Activated T-cell treated with anti-CD3 and anti-CD28 coated beads for 24 hours (primary cell): ENCODE measurements around the gene ZNF135.

Experiments used
- DNase-seq: peaks from one replicate; pipeline ENCODE4 v3.0.0-alpha.2; 2020; ENCODE audit warnings: low read depth

Gene ZNF135

DNA sequence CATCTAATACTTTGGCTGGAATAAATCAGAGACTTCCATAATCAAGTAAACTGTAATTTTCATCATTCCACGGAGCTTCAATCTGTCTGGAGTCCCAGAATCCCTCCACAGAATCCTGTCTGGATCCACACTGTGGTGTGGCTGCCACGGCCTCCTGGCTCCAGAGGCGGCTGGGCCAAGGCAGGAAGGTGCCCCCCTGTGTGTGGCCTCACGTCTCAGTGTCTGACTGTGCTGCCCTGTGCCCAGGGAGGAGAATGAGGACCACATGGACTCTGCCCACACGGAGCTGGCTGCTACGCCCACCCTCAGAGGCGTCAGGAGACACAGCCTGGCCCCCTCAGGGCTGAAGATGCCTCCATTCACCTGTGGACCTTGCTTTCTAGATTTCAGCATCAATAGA, 12.2 kb upstream of the ZNF135 start:
- no peak for DNase-seq

DNA sequence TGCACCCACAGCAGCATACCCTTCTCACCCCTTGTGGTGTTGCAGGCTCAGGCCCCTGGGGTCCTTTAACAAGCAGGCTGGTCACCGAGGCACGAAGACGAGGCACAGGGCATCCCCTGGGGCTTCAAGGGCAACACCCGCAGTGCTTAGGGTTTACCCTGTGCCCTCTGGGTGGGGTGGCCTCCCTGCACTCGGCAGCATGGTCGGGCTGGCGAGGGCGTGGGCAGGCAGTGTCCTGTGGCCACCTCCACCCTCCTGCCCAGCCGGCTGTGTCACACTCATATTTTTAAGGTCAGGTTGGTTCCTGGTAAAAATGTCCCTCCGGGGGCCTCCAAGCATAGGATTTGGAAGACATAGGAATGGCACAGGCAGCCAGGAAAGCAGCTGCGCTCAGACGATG, 11.4 kb upstream of the ZNF135 start:
- DNase-seq: no peak

DNA sequence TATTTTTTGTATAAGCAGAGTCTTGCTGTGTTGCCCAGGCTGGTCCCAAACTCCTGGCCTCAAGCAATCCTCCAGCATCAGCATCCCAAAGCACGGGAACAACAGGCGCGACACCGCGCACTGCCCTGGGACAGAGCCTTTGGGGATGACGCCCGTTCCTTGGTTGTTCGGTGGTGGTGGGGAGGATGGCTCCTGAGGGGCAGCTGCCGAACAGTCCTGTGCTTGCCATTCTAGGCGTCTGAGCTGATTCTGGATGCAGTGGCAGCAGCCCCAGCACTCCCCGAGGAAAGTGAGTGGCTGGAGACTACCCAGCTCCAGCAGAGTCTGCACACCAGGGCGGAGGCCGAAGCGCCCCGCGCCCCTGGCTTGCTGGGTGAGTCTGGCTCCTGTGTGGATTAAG, 6.8 kb upstream of the ZNF135 start:
- no peak for DNase-seq

GRCh38 chr19:58053480-58054156, 5.5 kb upstream of the ZNF135 start:
- DNase-seq: no peak

DNA sequence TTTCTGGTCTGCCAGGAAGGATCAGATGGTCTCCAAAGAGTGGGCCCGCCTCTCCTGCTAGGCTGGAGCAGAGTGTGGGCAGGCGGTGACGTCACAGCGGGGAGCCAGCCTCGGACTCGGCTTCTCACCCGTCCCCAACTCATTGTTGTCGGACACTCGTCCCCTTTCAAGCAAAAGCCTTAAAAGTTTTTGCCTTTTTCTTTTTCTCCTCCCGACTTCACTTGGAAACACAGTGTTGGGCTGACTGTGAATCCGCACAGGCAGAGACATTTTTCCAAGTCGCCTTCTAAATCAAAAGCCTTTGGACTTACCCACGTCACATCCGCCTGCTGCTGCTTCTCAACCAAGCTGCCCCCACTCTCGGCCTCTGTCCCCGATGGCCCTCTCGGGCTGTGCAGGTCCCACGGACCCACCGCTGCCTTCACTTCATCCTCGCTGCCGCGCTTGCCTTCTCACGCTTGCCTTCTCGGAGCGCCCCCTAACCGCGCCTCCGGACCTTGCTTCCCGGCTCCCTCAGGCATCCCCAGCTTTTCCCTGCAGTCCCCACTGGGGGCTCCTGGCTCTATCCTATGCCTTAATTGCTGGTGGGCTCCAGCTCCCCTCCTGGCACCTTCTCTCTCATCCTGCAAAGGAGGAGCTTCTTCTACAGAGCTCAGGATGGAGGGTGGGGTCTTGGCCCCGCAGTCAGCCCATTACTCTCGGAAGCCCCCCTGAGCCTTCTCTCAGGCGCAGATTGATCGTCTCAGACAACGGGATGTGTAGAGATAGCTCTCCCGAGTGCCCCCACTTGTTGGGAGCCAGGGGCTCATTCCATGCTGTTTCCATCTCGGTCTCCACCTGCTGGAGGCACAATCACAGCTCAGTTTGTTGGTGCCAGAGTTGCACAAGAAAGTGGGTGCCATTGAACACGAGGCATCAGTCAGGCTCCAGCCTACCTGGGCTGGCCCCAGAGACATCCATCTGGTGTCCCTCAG, 3.9 kb upstream of the ZNF135 start:
- no peak for DNase-seq

GRCh38 chr19:58056261-58056660, 2.8 kb upstream of the ZNF135 start:
- no peak for DNase-seq

- DNase-seq: no peak
Observed at GRCh38 chr19:58056861-58057260, 2.2 kb upstream of the ZNF135 start.

DNA sequence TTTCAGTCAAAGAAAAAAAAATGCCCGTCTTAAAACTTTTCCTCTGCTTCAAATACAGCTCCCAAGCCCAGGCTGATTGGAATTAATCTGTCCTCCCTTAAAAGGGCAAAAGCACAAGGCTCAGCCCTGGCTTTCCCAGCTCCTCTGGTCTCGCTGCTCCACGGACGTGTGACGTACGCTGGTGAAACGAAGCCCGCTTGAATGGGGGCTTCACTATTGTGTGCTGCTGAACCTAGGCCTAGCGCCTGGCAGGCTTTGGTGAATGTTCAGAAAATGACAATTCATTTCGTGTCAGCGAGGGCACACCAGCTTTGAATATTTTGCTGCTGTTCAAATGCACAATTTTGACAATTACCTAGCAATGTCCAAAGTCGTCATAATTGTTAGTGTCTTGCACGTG, 615 bp upstream of the ZNF135 start:
- DNase-seq: no peak

- DNase-seq: no peak
Observed at GRCh38 chr19:58059671-58060078, 593 bp downstream of the ZNF135 start.

- DNase-seq: no peak
Observed at GRCh38 chr19:58060231-58060630, 1.1 kb downstream of the ZNF135 start.

DNA sequence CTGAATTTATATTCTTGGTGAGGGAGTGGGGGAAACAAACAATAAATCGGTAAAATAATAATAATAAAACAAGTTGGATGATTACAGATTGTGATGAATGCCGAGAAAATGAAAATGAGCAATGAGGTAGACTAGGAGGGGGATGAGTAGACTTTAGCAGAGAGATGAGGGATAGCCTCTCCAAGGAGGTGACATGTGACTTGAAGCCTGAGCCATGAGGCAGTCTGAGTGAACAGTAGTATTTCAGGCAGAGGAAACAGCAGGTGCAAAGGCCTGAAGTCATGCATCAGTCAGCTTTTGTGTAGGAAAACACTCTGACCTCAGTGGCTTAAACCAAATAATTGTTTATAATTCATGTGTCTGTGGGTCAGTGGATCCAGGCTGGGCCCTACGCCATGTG, 4.6 kb downstream of the ZNF135 start:
- no peak for DNase-seq

DNA sequence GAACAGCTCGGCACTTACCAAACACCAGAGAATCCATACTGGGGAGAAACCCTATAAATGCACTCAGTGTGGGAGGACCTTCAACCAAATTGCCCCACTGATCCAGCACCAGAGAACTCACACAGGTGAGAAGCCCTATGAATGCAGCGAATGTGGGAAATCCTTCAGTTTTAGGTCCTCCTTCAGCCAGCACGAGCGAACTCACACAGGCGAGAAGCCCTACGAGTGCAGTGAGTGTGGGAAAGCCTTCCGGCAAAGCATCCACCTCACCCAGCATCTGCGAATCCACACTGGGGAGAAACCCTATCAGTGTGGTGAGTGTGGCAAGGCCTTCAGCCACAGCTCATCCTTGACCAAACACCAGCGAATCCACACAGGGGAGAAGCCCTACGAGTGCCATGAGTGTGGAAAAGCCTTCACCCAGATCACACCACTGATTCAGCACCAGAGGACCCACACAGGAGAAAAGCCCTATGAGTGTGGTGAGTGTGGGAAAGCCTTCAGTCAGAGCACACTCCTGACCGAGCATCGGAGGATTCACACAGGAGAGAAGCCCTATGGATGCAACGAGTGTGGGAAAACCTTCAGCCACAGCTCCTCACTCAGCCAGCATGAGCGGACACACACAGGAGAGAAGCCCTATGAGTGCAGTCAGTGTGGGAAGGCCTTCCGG, 8.3 kb downstream of the ZNF135 start:
- DNase-seq: no peak

DNA sequence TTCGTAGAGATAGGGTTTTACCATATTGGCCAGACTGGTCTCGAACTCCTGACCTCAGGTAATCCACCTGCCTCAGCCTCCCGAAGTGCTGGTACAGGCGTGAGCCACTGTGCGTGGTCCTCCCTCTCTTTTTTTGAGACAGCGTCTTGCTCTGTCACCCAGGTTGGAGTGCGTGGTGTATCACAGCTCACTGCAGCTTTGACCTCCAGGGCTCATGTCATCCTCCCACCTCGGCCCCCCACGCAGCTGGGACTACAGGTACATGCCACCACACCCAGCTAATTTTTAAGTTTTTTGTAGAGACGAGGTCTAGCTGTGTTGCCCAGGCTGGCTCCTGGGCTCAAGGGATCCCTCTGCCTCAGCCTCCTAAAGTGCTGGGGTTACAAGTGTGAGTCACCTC, 20.7 kb downstream of the ZNF135 start:
- DNase-seq: no peak

GRCh38 chr19:58083021-58083420, 23.9 kb downstream of the ZNF135 start:
- no peak for DNase-seq

- no peak for DNase-seq
Observed at GRCh38 chr19:58084596-58085347, 25.7 kb downstream of the ZNF135 start.

- no peak for DNase-seq
Observed at GRCh38 chr19:58085348-58085875, 26.3 kb downstream of the ZNF135 start.

GRCh38 chr19:58086825-58087710, 28.0 kb downstream of the ZNF135 start:
- no peak for DNase-seq

- DNase-seq: no peak
Observed at GRCh38 chr19:58088521-58089052, 29.5 kb downstream of the ZNF135 start.

GRCh38 chr19:58089846-58090245, 30.8 kb downstream of the ZNF135 start:
- DNase-seq: no peak

- no peak for DNase-seq
Observed at GRCh38 chr19:58091251-58091995, 32.3 kb downstream of the ZNF135 start.
